Uterus (tissue), 4 donors: ENCODE measurements around the gene ELOVL5. TPM values are rescaled to one million over a fixed set of nuclear protein-coding genes. Genes with fewer than 3 reads are reported as not detected.

Experiments
- DNase-seq, 2 donors: peaks; one replicate each; pipeline ENCODE4 v3.0.0-alpha.2; 2019 to 2020
- H3K27ac ChIP-seq, 2 donors: fragments of 200-600 bp; sonication (generic); 1 replicate in 1 of 2; 2 replicates in 1 of 2; pipeline ENCODE4 v1.5.1; 2016 to 2018
- H3K27me3 ChIP-seq, 2 donors: fragments of 200-600 bp; sonication (generic); one replicate each; pipeline ENCODE4 v1.5.1; 2018 to 2019; ENCODE audit warnings: control low read depth in 1 of 2
- H3K36me3 ChIP-seq, 2 donors: fragments of 200-600 bp; sonication (generic); one replicate each; pipeline ENCODE4 v1.5.1; 2019; ENCODE audit warnings: control low read depth in 1 of 2
- H3K4me1 ChIP-seq, 2 donors: fragments of 200-600 bp; sonication (generic); one replicate each; pipeline ENCODE4 v1.5.1; 2018 to 2019; ENCODE audit warnings: control low read depth in 1 of 2
- H3K4me3 ChIP-seq, 2 donors: fragments of 200-600 bp; sonication (generic); 1 replicate in 1 of 2; 2 replicates in 1 of 2; pipeline ENCODE4 v1.5.1; 2018 to 2019; ENCODE audit warnings: mild to moderate bottlenecking in 1 of 2
- H3K9me3 ChIP-seq, 2 donors: fragments of 200-600 bp; sonication (generic); one replicate each; pipeline ENCODE4 v1.5.1; 2019; ENCODE audit warnings: control low read depth in 1 of 2
- POLR2A ChIP-seq, 2 donors: fragments of 450-650 bp; IDR thresholded peaks; one replicate each; pipeline ENCODE4 v1.6.1; 2016; ENCODE audit warnings: antibody characterized with exemption in 2 of 2, mild to moderate bottlenecking in 1 of 2, moderate library complexity in 1 of 2
- intact Hi-C: fragments of 100-400 bp; cut with DNase I; formaldehyde crosslinking; loops from one replicate; pipeline ENCODE4 v1.15.1; 2023; ENCODE audit warnings: low total_unique reads
- total RNA-seq, 4 donors: library from RNA; depleted of rRNA in 3 of 4; stranded (reverse); fragments of >200 nt in 3 of 4; gene quantifications; one replicate each; pipeline versions ENCODE4 v1.1.0 to v1.2.4, GENCODE V29; 2014 to 2023
- TF ChIP-seq, protein P1 (sequence below), 4 experiments: fragments of 200-600 bp in 2 of 4; fragments of 450-650 bp in 2 of 4; sonication (generic) in 2 of 4; IDR thresholded peaks; one replicate each; pipeline ENCODE4 v1.5.1; 2016 to 2019; ENCODE audit warnings: antibody characterized with exemption in 4 of 4, mild to moderate bottlenecking in 2 of 4, moderate library complexity in 1 of 4
- donor health status: DM: yes; HTN: yes; CAD: no.

ELOVL5 gene
- total RNA-seq, 4 donors from 2014 or later, result 26.4 to 80.7 (median 48.4) TPM

DNA sequence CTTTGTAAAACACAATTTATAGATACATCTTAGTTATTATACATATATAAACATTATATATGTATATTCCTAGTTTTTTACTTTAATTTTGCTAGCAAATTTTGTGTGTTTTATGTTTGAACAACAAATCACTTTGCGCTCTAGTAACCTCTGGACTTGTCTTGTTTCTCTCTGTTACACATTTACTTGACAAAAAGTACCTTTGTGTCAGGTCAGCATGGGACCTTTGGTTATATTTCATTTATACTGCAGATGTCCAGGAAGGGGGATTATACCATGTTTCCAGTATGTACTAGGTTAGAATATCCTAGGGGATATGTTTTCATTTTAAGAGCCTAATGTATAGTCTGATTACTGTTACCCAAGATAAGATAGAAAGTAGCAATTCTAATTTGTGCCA is 28.5 kb upstream of the ELOVL5 start:
- intact Hi-C loops, result no loop called here
- no peaks in the 10 kb centered on the region for H3K36me3 ChIP-seq
- no peak overlapping the region for H3K27ac ChIP-seq
- no peak overlapping the region for H3K4me3 ChIP-seq
- no peaks in the 10 kb centered on the region for H3K4me1 ChIP-seq
- no peaks in the 10 kb centered on the region for H3K27me3 ChIP-seq
- H3K9me3 ChIP-seq, result no peaks in the 10 kb centered on the region
- DNase-seq, result no peak
- TF ChIP-seq POLR2A (IDR thresholded peaks at IDR 0.05), result no peak
- TF ChIP-seq, protein P1, sequence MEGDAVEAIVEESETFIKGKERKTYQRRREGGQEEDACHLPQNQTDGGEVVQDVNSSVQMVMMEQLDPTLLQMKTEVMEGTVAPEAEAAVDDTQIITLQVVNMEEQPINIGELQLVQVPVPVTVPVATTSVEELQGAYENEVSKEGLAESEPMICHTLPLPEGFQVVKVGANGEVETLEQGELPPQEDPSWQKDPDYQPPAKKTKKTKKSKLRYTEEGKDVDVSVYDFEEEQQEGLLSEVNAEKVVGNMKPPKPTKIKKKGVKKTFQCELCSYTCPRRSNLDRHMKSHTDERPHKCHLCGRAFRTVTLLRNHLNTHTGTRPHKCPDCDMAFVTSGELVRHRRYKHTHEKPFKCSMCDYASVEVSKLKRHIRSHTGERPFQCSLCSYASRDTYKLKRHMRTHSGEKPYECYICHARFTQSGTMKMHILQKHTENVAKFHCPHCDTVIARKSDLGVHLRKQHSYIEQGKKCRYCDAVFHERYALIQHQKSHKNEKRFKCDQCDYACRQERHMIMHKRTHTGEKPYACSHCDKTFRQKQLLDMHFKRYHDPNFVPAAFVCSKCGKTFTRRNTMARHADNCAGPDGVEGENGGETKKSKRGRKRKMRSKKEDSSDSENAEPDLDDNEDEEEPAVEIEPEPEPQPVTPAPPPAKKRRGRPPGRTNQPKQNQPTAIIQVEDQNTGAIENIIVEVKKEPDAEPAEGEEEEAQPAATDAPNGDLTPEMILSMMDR (IDR thresholded peaks at IDR 0.05), result no peak

GRCh38 chr6:53376661-53377226 is 28.0 kb upstream of the ELOVL5 start:
- no peak for DNase-seq
- H3K27ac ChIP-seq, result no peak overlapping the region
- intact Hi-C loops, result no loop called here

DNA sequence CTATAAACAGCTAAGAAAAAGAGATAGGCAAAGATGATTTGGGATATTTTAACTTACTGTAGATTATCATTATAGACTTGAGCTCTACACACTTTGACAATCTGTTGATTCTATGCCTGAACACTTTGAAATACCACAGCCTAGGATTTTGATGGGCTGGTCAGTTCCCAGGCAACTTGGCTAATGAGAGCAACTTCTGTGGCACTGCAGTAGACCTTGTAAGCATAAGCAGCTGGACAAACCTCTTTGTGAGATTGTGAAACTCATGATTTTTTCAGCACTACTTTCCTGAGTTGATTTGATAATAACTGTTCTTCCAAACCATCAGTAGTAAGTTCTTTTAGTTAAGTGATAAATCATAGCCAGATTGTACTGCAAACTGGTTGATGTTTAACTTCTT is 27.1 kb upstream of the ELOVL5 start:
- no peaks in the 10 kb centered on the region for H3K27me3 ChIP-seq
- no peaks in the 10 kb centered on the region for H3K36me3 ChIP-seq
- H3K9me3 ChIP-seq, result no peaks in the 10 kb centered on the region
- intact Hi-C loops, result no loop called here
- no peak for TF ChIP-seq POLR2A (IDR thresholded peaks at IDR 0.05)
- TF ChIP-seq, protein P1 (IDR thresholded peaks at IDR 0.05), result no peak
- H3K27ac ChIP-seq, result no peak overlapping the region
- H3K4me1 ChIP-seq, result no peaks in the 10 kb centered on the region
- DNase-seq, result no peak
- no peak overlapping the region for H3K4me3 ChIP-seq

More at GRCh38 chr6:53376661-53377226, 28.0 kb upstream of the ELOVL5 start:
- Histone ChIP-seq H3K36me3 (no peaks in the 10 kb centered on the region), H3K4me1 (no peaks in the 10 kb centered on the region), H3K4me3 (no peak overlapping the region), H3K27me3 (no peaks in the 10 kb centered on the region), H3K9me3 (no peaks in the 10 kb centered on the region)
- no peak for TF ChIP-seq POLR2A (IDR thresholded peaks at IDR 0.05)
- TF ChIP-seq, protein P1 (IDR thresholded peaks at IDR 0.05), result no peak

DNA sequence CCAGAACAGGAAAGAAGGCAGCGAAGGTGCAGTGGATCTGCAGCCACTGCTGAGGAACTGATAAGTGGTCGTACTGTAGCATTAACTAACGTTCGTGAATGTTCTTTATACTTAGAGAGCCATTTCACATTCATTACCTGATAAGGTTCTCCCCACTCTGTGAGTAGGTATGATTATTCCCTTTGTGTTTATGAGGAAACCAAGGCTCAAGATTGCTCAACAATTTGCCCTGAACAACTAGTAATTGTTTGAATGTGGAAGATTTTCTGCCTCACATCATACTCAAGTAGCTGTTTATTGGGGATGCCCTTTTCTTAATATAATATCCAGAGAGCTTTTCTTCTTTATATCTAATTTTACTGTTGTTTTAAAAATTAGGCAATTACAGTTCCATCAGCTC is 24.9 kb upstream of the ELOVL5 start:
- intact Hi-C loops, result no loop called here
- Histone ChIP-seq H3K27me3 (no peaks in the 10 kb centered on the region), H3K4me1 (no peaks in the 10 kb centered on the region), H3K9me3 (no peaks in the 10 kb centered on the region), H3K4me3 (no peak overlapping the region), H3K36me3 (no peaks in the 10 kb centered on the region), H3K27ac (no peak overlapping the region)
- TF ChIP-seq POLR2A (IDR thresholded peaks at IDR 0.05), result no peak
- TF ChIP-seq, protein P1 (IDR thresholded peaks at IDR 0.05), result no peak
- DNase-seq, result no peak

GRCh38 chr6:53369876-53370515 is 21.2 kb upstream of the ELOVL5 start:
- Histone ChIP-seq H3K36me3 (no peaks in the 10 kb centered on the region), H3K4me3 (no peak overlapping the region), H3K9me3 (no peaks in the 10 kb centered on the region), H3K27ac (no peak overlapping the region), H3K27me3 (no peaks in the 10 kb centered on the region), H3K4me1 (no peaks in the 10 kb centered on the region)
- TF ChIP-seq, protein P1 (IDR thresholded peaks at IDR 0.05), result no peak
- TF ChIP-seq POLR2A (IDR thresholded peaks at IDR 0.05), result no peak
- no peak for DNase-seq
- intact Hi-C loops, result no loop called here
